SU-DHL-6 (cell line): Measurements from ENCODE around the gene NDUFS8.

Experiments used
- EZH2phosphoT487 ChIP-seq: fragments of 200-600 bp; sonication (generic), shearing (Covaris generic); conservative IDR thresholded peaks from 2 replicates; pipeline ENCODE4 v1.6.1; 2018; ENCODE audit warnings: mild to moderate bottlenecking, antibody characterized with exemption, low read length, moderate library complexity, mixed read lengths
- TF ChIP-seq, protein P1 (sequence below): fragments of 200-600 bp; sonication (generic); IDR thresholded peaks from one replicate; pipeline ENCODE4 v1.5.1; 2017; ENCODE audit warnings: antibody characterized with exemption, mild to moderate bottlenecking, low read length, moderate library complexity; ENCODE audit not compliant: insufficient read depth, poor library complexity, severe bottlenecking

DNA sequence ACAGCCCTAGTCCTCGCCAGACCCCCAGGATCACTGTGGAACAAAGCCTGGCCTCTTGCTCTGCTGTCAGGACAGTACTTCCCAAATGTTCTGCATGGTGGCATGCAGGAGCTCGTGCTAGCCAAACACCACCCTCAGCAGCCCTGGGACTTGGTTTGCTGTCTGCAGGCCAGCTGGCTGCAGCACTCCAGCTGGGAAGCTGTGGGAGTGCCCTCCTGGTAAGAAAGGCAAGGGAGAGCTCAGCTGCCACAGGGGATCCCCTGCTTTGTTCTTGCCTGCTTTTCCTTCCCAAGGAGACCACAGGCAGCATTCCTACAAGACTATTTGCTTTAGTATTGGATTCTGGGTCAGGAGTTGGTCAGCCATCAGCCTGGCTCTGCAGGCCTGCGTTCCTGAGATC is 36.3 kb downstream of the NDUFS8 start:
- TF ChIP-seq, protein P1, sequence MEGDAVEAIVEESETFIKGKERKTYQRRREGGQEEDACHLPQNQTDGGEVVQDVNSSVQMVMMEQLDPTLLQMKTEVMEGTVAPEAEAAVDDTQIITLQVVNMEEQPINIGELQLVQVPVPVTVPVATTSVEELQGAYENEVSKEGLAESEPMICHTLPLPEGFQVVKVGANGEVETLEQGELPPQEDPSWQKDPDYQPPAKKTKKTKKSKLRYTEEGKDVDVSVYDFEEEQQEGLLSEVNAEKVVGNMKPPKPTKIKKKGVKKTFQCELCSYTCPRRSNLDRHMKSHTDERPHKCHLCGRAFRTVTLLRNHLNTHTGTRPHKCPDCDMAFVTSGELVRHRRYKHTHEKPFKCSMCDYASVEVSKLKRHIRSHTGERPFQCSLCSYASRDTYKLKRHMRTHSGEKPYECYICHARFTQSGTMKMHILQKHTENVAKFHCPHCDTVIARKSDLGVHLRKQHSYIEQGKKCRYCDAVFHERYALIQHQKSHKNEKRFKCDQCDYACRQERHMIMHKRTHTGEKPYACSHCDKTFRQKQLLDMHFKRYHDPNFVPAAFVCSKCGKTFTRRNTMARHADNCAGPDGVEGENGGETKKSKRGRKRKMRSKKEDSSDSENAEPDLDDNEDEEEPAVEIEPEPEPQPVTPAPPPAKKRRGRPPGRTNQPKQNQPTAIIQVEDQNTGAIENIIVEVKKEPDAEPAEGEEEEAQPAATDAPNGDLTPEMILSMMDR, result no peak
- no peak for TF ChIP-seq EZH2phosphoT487
